GM12875 (cell line): ENCODE results near the gene SLC25A26.

Experiments
- H3K4me3 ChIP-seq: one replicate; pipeline ENCODE4 v1.5.1; 2011; ENCODE audit warnings: low read depth, low read length, control low read depth
- CTCF ChIP-seq: IDR thresholded peaks from 2 replicates; pipeline ENCODE4 v1.5.1; 2011; ENCODE audit warnings: low read depth, mild to moderate bottlenecking, control low read depth, inconsistent platforms, low read length, moderate library complexity, borderline replicate concordance; ENCODE audit not compliant: insufficient read depth

The SLC25A26 gene

GRCh38 chr3:66365080-66365479 lies 144.3 kb downstream of the SLC25A26 start:
- no peak for TF ChIP-seq CTCF
- H3K4me3 ChIP-seq: no peak overlapping the region

DNA sequence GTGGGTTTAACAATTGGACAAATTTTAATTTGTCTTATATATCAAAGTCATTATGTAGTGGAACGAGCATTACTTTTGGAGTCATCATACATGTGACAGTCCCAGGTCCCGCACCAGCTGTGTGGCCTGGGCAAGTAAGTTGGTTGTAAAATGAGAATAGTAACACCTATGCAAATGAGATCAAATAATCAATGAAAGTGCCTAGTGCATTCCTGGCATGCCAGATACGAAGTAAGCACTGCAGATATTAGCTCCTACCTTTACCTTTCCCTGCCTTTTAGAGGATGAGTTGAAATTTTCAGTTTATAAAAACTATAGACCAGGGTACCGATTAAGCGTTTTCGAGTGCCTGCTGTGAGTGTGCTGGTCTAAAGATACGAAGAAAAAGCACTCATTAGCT lies 145.9 kb downstream of the SLC25A26 start:
- no peak for TF ChIP-seq CTCF
- H3K4me3 ChIP-seq: no peak overlapping the region

DNA sequence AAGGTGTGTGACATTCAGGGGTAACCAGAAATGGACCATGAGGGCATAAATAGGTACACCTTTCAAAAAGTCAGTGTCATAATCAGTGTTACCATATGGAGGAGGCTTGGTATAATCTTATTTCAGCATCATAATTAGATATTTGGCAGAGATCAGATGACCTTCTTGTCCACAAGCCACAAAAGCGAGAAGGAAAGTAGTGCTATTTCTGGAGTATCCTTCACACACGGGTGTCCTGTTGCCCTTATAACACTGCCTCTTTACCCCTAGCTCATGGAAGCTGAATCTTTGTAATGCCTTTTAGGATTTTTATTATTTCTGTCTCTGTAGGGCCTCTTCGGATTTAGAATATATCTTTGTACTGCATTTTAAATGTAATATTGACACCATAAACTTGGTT lies 147.2 kb downstream of the SLC25A26 start:
- no peak overlapping the region for H3K4me3 ChIP-seq
- no peak for TF ChIP-seq CTCF

- H3K4me3 ChIP-seq: no peak overlapping the region
- no peak for TF ChIP-seq CTCF
Measured at GRCh38 chr3:66370179-66370578, 149.4 kb downstream of the SLC25A26 start.

- no peak overlapping the region for H3K4me3 ChIP-seq
- TF ChIP-seq CTCF: no peak
Measured at GRCh38 chr3:66371432-66371831, 150.6 kb downstream of the SLC25A26 start.

DNA sequence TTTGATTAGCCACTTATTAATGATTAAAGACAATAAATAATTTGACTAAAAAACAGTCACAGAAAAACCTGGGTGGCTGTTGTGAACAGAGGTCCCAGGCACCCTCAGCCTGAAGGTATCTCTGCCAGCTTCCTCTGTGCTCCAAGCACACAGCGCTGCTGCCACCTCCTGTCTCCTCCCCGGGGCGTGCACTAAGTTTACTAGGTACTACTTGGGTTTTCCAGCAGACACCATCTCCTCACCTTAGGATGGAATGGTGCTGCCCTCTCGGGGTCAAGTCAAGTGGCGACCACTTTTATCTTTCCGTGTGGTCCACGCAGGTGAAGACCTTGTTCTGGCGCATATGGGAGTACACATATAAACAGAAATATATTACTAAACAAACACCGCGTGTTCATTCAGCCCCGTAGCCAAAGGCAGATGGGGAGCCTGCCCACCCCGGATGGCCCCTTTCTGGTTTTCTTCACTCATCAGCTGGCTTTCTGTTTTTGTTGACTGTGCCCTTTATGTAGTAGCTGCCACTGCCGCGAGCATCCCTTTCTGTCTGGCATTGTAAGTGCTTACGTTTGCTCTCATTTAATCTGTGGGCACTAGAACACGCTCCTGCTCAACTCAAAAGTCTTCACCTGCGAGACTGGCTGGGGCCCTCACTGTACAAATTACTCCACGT lies 152.0 kb downstream of the SLC25A26 start:
- no peak for TF ChIP-seq CTCF
- H3K4me3 ChIP-seq: no peak overlapping the region

- H3K4me3 ChIP-seq: no peak overlapping the region
- no peak for TF ChIP-seq CTCF
Measured at GRCh38 chr3:66376568-66376967, 155.8 kb downstream of the SLC25A26 start.
